Kidney tubule cell (primary cell): ENCODE data around the gene HLF.

ENCODE experiments used
- DNase-seq: peaks from one replicate; pipeline ENCODE4 v3.0.0-alpha.2; 2018; ENCODE audit warnings: low spot score

The HLF gene

DNA sequence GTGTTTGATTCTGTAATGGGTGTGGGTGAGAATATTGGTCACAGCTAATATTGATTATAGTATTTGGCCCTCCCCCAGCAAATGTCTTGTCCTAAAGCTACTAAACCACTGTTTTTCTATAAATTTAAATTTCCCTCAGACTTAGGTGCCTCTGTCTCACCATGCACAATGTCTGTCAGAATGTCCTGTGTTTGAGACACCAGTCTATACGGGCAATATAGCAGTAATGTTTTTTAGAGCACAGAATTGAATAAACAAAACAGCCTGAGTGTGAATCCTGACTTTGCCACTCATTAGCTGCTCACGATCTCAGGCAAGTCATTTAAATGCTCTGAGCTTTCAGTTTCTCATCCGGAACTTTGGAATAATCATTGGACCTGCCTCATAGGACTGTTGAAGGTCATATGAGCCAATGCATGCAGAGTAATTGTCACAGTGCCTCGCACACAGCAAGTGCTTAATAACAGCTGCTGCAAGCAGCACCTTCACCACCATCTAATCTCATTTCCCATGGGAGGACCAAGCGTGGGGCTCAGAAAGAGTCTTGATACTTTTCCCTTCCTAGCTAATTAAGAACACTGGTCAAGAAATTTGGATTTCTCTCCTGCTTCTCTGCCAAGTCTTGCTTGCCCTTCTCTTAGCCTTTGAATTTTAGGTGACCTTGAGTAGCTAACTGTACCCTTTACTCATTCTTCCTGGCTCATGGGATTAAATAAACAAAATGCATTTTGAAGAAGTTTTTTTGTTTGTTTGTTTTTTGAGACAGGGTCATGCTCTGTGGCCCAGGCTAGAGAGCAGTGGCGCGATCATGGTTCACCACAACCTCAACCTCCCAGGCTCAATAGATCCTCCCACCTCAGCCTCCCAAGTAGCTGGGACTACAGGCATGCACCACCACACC is 9.8 kb downstream of the HLF start:
- no peak for DNase-seq

DNA sequence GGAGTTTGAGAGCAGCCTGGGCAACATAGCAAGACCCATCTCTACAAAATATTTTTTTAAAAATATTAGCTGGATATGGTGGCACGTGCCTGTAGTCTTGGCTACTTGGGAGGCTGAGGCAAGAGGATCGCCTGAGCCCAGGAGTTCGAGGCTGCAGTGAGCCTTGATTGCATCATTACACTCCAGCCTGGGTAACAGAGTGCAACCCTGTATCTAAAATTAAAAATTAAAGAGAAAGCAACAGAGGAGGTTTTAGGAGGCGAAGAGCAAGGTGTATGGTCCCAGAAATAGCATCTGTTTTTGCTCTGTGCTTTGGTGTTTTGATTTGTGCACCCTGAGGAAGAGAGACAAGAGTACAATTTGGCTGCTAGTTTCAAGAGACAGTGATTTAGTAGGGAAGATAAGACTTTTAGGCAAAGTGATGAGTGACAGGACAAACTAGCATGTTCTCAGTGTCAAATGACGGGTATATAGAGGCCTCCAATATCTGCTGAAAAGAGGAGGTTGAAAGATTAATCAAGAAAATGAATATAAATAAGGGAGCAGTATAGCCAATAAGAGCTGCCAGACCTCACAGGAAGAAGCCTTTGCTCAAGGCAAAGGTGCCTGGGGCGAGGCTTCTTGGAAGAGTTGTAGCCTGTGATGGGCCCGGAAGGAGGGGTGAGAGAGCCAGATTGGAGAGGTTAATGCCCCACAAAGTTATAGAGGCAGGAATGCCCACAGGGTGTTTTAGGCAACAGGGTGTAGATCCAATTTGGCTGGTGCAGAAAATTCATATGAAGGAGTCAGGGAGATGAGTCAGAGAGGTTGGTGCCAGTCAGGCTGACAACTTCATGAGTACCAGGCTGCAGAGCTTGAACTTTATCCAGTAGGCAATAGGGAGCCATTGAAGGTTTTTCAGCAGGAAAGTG is 11.4 kb downstream of the HLF start:
- DNase-seq, result peak; percentile 77

GRCh38 chr17:55278173-55278961 is 13.6 kb downstream of the HLF start:
- DNase-seq, result no peak

DNA sequence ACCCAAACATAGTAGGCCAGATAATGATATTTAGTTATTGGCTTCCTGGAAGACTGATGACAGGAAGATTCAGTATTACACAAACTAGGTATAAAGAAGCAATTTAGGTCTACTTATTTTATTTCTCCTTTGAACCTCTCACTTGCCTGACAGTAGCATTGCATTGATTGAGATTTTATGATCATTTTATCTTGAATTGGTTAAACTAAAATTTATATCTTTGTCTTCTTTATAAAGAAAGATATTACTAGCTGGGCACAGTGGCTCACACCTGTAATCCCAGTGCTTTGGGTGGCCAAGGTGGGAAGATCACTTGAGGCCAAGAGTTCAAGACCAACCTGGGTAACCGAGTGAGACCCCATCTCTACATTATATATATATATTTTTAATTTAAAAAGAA is 14.4 kb downstream of the HLF start:
- no peak for DNase-seq

- no peak for DNase-seq
Measured at GRCh38 chr17:55279788-55280187, 15.0 kb downstream of the HLF start.

- no peak for DNase-seq
Measured at GRCh38 chr17:55280212-55280611, 15.5 kb downstream of the HLF start.

DNA sequence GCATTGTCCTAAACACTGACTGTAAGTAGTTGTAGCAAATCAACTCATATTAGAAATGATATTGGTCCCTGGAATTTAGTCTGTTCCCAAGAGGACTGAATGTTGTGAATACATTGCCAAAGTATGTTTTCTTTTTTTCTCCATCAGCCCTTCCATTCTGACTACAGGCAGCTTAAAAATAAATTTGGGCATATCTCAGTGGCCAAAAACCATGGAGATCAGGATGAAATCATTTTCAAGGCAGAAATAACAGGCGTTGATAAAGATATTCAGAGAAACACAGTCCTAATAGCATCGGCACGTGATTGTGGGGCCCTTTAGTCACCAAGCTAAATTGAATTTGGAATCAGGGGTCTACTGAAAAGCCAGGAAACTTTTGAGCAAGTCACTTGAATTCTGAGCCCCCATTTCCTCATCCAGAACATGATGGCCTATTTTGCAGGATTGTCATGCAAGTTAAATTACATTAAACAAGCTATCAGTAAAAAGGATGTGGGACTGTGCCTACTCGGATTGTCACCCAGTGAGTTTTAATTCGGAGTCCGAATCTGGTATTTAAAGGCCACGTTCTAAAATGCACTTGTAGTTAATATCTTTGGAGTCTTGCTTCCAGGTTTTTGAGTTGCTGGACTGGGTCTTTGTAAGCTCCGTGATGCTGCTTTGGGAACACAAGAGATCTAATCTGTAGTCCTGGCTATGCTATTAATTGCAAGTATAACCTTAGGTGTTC is 17.1 kb downstream of the HLF start:
- no peak for DNase-seq

GRCh38 chr17:55282379-55282702 is 17.6 kb downstream of the HLF start:
- DNase-seq, result no peak

- no peak for DNase-seq
Measured at GRCh38 chr17:55282741-55283140, 18.0 kb downstream of the HLF start.

DNA sequence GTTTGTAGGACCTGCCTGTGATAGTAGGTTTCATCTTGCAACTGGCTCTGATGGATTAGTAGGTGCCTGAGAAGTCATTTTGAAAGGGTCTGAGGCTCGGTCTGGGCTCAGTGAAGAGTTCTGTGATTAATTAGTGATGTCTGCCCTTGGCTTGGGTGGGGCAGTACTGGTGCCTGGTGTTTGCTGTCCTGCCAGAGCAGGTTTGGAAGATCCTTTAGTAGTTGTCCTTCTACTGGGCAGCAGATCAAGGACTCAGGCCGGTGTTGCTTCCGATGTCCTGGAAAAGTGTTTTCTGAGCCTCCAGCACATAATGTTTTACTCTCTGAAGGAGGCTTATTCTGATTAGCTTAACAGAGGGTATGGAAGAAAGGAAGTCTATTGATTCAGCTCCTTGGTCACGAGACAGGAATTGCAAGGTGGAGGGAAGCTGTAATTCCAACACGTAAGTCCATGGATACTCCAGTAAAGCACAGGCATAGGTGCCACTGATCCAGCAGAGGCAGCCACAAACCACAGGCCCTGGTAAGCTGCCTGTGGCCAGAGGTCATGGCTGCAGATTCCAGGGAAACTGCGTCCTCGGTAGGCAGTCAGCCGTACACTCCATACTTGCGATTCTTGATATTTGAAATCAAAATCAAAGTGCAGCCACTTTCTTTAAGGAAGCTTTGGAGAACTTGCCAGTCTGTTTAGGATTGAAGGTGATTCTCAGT is 18.7 kb downstream of the HLF start:
- DNase-seq, result peak; percentile 95

- peak; percentile 89 for DNase-seq
Measured at GRCh38 chr17:55284001-55284884, 19.5 kb downstream of the HLF start.

- peak; percentile 76 for DNase-seq
Measured at GRCh38 chr17:55284944-55285339, 20.2 kb downstream of the HLF start.

DNA sequence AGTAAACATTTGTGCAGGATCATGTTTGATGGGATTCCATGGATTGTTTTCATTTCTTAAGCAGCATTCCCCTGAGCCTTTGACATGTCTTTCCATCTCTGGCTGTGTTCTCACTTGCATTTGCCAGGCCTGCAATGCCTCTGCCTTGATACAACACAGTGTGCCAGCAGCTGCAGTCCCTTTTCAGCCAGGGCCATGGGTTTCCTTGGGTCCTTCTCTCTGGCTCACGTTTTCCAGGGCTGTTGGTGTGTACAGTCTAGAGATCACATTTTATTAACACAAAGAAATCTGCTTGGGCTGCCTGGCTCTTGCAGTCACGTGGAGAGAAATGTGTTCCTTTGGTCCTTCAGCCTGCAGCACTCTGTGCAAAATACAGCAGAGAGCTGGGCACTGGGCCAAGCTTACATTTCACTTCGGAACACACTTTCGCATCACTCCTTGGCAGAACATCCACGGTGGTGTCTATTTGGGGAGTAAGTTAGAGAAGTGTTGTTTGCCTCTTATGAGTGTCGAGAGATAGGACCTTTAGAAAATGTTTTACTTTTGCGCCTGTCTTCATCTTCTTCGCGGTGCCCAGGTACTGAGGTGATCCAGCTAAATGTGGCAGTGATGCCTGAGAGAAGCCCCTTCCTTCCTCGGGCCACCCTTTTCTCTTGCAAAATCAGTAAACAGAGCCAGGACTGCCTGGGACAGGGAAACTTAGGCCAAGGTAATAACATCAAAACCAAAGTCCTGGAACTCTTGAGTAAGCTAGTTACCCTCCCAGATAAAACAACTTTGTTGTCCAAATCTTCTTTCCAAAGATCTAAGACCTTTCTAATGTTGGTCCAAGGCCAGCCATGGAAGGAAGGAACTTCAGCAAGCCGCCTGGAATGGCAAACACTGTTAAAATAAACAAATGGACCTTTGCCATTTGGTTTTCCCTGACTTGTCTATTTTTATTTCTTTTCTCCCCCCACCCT is 20.9 kb downstream of the HLF start:
- DNase-seq, result peak; percentile 57

- DNase-seq, result peak; percentile 92
Measured at GRCh38 chr17:55286681-55287589, 22.2 kb downstream of the HLF start.

DNA sequence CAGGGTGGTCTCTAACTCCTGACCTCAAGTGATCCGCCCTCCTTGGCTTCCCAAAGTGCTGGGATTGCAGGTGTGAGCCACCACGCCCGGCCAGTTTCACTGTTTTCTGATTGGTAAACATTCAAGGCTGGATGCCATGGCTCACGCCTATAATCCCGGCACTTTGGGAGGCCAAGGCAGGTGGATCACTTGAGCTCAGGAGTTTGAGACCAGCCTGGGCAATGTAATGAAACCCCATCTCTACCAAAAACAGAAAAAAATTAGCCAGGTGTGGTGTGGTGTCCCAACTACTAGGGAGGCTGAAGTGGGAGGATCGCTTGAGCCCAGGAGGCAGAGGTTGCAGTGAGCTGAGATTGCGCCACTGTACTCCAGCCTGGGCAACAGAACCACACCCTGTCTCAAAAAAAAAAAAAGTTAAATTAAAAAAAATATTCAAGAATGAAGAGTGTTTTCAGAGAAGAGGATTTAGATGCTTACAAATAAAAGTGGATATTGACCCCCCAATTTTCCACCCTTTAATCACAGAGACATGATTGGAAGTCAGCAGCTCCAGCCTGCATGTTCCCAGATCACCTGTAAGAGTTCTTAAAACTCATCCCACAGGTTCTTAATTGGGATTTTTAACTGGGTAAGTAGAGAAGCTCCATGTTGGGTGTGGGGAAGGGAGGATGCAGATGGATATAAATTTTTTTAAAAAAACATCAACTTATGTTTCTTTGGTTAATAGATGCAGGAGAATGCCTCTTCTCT is 23.8 kb downstream of the HLF start:
- no peak for DNase-seq

DNA sequence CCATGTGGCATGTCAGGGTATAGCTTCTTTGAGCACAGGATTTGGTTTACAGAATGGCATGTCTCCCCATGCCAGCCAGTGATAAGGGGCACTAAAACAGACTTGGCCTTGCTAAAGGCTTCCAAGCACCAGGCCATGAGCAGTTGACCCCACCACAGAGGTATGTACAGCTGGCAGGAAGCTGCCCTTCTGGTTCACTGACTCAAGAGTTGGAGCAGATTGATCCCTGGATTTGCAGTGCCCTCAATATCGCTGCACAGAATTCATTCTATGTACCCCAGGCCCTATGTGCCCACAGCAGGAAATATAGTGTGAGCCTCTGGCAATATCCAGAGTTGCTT is 24.3 kb downstream of the HLF start:
- peak; percentile 31 for DNase-seq

GRCh38 chr17:55289978-55290377 is 25.2 kb downstream of the HLF start:
- no peak for DNase-seq
